ENCODE measurements around the gene AGAP6.
"Not testable (repeated sequence)": the region's sequence is repeated elsewhere in the genome, so short reads cannot be mapped to it uniquely, and the experiment has no call there.

DNA sequence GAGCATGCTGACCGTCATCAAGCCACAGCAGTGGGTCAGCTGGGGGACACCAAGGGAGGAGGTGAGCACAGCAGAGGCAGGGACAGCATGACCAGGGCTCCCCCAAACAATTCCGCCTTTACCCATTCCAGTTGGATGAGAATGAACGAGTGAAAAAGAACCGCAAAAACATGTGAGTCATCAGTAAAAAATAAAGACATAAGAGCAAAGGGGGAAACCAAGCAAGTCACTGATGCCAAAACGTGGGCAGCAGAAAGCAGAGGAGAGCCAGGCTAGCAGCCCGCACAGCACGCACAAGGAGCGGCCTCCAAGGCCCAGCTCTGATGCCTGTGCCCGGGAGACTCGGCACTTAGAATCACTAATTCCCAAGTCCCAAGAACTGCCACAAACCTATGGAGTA lies 71.7 kb downstream of the AGAP6 start:
- TF ChIP-seq, protein P1, sequence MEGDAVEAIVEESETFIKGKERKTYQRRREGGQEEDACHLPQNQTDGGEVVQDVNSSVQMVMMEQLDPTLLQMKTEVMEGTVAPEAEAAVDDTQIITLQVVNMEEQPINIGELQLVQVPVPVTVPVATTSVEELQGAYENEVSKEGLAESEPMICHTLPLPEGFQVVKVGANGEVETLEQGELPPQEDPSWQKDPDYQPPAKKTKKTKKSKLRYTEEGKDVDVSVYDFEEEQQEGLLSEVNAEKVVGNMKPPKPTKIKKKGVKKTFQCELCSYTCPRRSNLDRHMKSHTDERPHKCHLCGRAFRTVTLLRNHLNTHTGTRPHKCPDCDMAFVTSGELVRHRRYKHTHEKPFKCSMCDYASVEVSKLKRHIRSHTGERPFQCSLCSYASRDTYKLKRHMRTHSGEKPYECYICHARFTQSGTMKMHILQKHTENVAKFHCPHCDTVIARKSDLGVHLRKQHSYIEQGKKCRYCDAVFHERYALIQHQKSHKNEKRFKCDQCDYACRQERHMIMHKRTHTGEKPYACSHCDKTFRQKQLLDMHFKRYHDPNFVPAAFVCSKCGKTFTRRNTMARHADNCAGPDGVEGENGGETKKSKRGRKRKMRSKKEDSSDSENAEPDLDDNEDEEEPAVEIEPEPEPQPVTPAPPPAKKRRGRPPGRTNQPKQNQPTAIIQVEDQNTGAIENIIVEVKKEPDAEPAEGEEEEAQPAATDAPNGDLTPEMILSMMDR (IDR thresholded peaks at IDR 0.05; ENCODE audit: low read depth, low read length) = not testable (repeated sequence)
- TF ChIP-seq POLR2A (IDR thresholded peaks at IDR 0.05; ENCODE audit: extremely low read depth, insufficient read length) = not testable (repeated sequence)

All from NB4 (cell line).